Measurements from ENCODE around the gene SLC25A3. TPM values are rescaled to one million over a fixed set of nuclear protein-coding genes. Genes with fewer than 3 reads are reported as not detected.

SLC25A3 gene
- total RNA-seq (2016; rRNA removed; fragmentation: Illumina TruSeq; extraction: Trizol) (829 and 1,060 TPM in 2 replicates), polyA plus RNA-seq (2011; rRNA removed) (223 and 292 TPM in 2 replicates), polyA minus RNA-seq (2011; rRNA and poly(A)+ RNA removed; ENCODE audit: low replicate concordance) (465 and 597 TPM in 2 replicates), Bru-seq, nascent RNA (percentile 97 among the genes with signal in this experiment), BruChase-seq, experiment 1, labeled RNA remaining after a 6-hour chase (percentile 98 among the genes with signal in this experiment), BruChase-seq, experiment 2, labeled RNA remaining after a 2-hour chase (percentile 97 among the genes with signal in this experiment)
- 425 and 488 TPM in 2 replicates for total RNA-seq (2016; cell fraction: cytosol; rRNA removed; fragmentation: Illumina TruSeq; extraction: Trizol; ENCODE audit: low read depth)
- total RNA-seq (2016; cell fraction: insoluble cytoplasmic fraction; rRNA removed; fragmentation: Illumina TruSeq; extraction: Trizol), result 811 and 963 TPM in 2 replicates
- 851 and 910 TPM in 2 replicates for total RNA-seq (2016; cell fraction: membrane; rRNA removed; fragmentation: Illumina TruSeq; extraction: Trizol)
- total RNA-seq (2016; cell fraction: nucleus; rRNA removed; fragmentation: Illumina TruSeq; extraction: Trizol), result 375 and 395 TPM in 2 replicates
- 587 and 610 TPM in 2 replicates for polyA plus RNA-seq (2011; cell fraction: cytosol; rRNA removed)
- 315 and 325 TPM in 2 replicates for polyA plus RNA-seq (2011; cell fraction: nucleus; rRNA removed)
- 640 and 676 TPM in 2 replicates for polyA plus RNA-seq (2012)
- polyA plus RNA-seq (2016; cell fraction: cytosol; fragmentation: Illumina TruSeq; extraction: Trizol; ENCODE audit: low read depth), result 436 and 459 TPM in 2 replicates
- polyA plus RNA-seq (2016; cell fraction: insoluble cytoplasmic fraction; fragmentation: Illumina TruSeq; extraction: Trizol; ENCODE audit: low read depth), result 870 and 891 TPM in 2 replicates
- 714 and 777 TPM in 2 replicates for polyA plus RNA-seq (2016; cell fraction: membrane; fragmentation: Illumina TruSeq; extraction: Trizol; ENCODE audit: low read depth)
- polyA plus RNA-seq (2016; cell fraction: nucleus; fragmentation: Illumina TruSeq; extraction: Trizol; ENCODE audit: insufficient read depth, low read depth), result 544 and 559 TPM in 2 replicates
- polyA minus RNA-seq (2011; cell fraction: cytosol; rRNA and poly(A)+ RNA removed), result 308 and 328 TPM in 2 replicates
- polyA minus RNA-seq (2011; cell fraction: nucleus; rRNA and poly(A)+ RNA removed), result 293 and 298 TPM in 2 replicates
- long read RNA-seq, experiment 1, full-length matches to known transcripts, result 1,189 of 1,246 reads
- long read RNA-seq, experiment 1, partial matches to known transcripts, result 32 of 1,246 reads
- long read RNA-seq, experiment 1, other reads (novel, unspliced or antisense), result 25 of 1,246 reads
- long read RNA-seq, experiment 2, full-length matches to known transcripts, result 941 of 1,242 reads
- long read RNA-seq, experiment 2, partial matches to known transcripts, result 138 of 1,242 reads
- long read RNA-seq, experiment 2, other reads (novel, unspliced or antisense), result 163 of 1,242 reads

GRCh38 chr12:98593351-98594049 is at the start of gene SLC25A3:
Gene SLC25A3, plus strand, starts transcription at chr12:98593686. Its CDS starts 293 bp downstream, at chr12:98593979.
- Histone ChIP-seq H3K27ac (ENCODE audit: extremely low read length, insufficient read depth, low read length) (peak within 1 kb of the TSS; percentile 80), H3K27me3 (ENCODE audit: control insufficient read depth in 1 of 2, insufficient read depth in 2 of 2, low read length in 2 of 2) (no peaks in the 10 kb centered on the region; a peak in 1 of 5 replicates), H3K36me3 (replicated peaks in 1 of 2; ENCODE audit: control insufficient read depth in 1 of 2, insufficient read depth in 2 of 2, low read length in 2 of 2) (peaks cover 11 to 23% of the 10 kb centered on the region in 2 experiments), H3K9me3 (ENCODE audit: low read length) (no peaks in the 10 kb centered on the region), H4K20me1 (ENCODE audit: insufficient read depth, low read length) (peaks cover 27% of the 10 kb centered on the region), H3K9ac (ENCODE audit: insufficient read depth, low read depth, low read length) (peak within 1 kb of the TSS; percentile 99), H3K79me2 (ENCODE audit: insufficient read depth, low read length) (peaks cover 48% of the 10 kb centered on the region), H3K4me3 (replicated peaks in 1 of 3; ENCODE audit: insufficient read depth in 1 of 3, low read depth in 2 of 3, low read length in 3 of 3) (peak within 1 kb of the TSS; percentile 88 to 98 (median 97)), H3K4me2 (ENCODE audit: low read depth, low read length) (peak within 1 kb of the TSS; percentile 89), H2AFZ (ENCODE audit: low read length) (peak within 1 kb of the TSS; percentile 51), H3K4me1 (ENCODE audit: insufficient read depth, low read length) (peaks cover 47% of the 10 kb centered on the region)
- POLR2A ChIA-PET, result interaction anchor here (0.6 to 3.3 kb wide), 23 partner anchors 9 to 1818 kb away, joined by 3 to 32 read pairs (median 5); partner anchors contain the start of genes APAF1, IKBIP and TMPO
- BruUV-seq (replicated peaks), result no TSS peak
- CTCF ChIA-PET (ENCODE audit: low intra/inter-chr PET ratio, low total read pairs), result no interaction called here
- 1% methylated on average over 26 of the region's 67 CpGs for WGBS (ENCODE audit: low lambda C conversion rate)
- FAIRE-seq, result peak; percentile 63
- peak; percentile 98 for ATAC-seq
- in situ Hi-C loops (cut with HindIII; ENCODE audit: extremely low pct_ligation_motif_present, low pct_unique_long_range_greater_than_20kb), result no loop called here
- intact Hi-C loops (cut with micrococcal nuclease; ENCODE audit: unreplicated experiment), result loop anchor here (1.0 to 5.0 kb wide), 5 partner anchors 27 to 91 kb away; partner anchors contain the start of genes IKBIP and TMPO
- peak; percentile 94 for DNase-seq (ENCODE audit: low spot score)
- TF ChIP-seq NFKB2 (CRISPR knock-in tag; IDR thresholded peaks at IDR 0.05; ENCODE audit: borderline replicate concordance) (peak; percentile 93), ZNF10 (CRISPR knock-in tag; IDR thresholded peaks at IDR 0.05; ENCODE audit: borderline replicate concordance, low read depth) (no peak), MEIS2 (CRISPR knock-in tag; IDR thresholded peaks at IDR 0.05) (peak; percentile 70), ZNF557 (CRISPR knock-in tag; IDR thresholded peaks at IDR 0.05) (peak; percentile 58; the same call in 1 of the 2 replicates), ETV5 (CRISPR knock-in tag; IDR thresholded peaks at IDR 0.05; ENCODE audit: borderline replicate concordance) (peak; percentile 82), HOXA5 (CRISPR knock-in tag; IDR thresholded peaks at IDR 0.05) (peak; percentile 58; the same call in 1 of the 2 replicates), ZNF792 (CRISPR knock-in tag; IDR thresholded peaks at IDR 0.05) (peak; percentile 64; the same call in 1 of the 2 replicates), ZNF318 (CRISPR knock-in tag; IDR thresholded peaks at IDR 0.05) (no peak), FOSL2 (CRISPR knock-in tag; IDR thresholded peaks at IDR 0.05) (peak; percentile 78), CBX5 (CRISPR knock-in tag; IDR thresholded peaks at IDR 0.05; ENCODE audit: borderline replicate concordance) (peak; percentile 52; the same call in 1 of the 2 replicates)

Data from HepG2 (cell line).